ENCODE results near the gene INHBE.
"Not testable (repeated sequence)": the region's sequence is repeated elsewhere in the genome, so short reads cannot be mapped to it uniquely, and the experiment has no call there.

INHBE gene

GRCh38 chr12:57454566-57455373 is at the start of gene INHBE:
INHBE (plus strand) TSS chr12:57455307; CDS start chr12:57455537, 230 bp downstream.
- no peak for DNase-seq (ENCODE audit: low spot score)

- no peak for DNase-seq (ENCODE audit: low spot score)
These were observed 44.6 kb upstream of the INHBE start for GRCh38 chr12:57410534-57410933.

- DNase-seq (ENCODE audit: low spot score), result not testable (repeated sequence)
These were observed 40.9 kb upstream of the INHBE start for GRCh38 chr12:57414160-57414559.

GRCh38 chr12:57415088-57415487 is 40.0 kb upstream of the INHBE start:
- no peak for DNase-seq (ENCODE audit: low spot score)

DNA sequence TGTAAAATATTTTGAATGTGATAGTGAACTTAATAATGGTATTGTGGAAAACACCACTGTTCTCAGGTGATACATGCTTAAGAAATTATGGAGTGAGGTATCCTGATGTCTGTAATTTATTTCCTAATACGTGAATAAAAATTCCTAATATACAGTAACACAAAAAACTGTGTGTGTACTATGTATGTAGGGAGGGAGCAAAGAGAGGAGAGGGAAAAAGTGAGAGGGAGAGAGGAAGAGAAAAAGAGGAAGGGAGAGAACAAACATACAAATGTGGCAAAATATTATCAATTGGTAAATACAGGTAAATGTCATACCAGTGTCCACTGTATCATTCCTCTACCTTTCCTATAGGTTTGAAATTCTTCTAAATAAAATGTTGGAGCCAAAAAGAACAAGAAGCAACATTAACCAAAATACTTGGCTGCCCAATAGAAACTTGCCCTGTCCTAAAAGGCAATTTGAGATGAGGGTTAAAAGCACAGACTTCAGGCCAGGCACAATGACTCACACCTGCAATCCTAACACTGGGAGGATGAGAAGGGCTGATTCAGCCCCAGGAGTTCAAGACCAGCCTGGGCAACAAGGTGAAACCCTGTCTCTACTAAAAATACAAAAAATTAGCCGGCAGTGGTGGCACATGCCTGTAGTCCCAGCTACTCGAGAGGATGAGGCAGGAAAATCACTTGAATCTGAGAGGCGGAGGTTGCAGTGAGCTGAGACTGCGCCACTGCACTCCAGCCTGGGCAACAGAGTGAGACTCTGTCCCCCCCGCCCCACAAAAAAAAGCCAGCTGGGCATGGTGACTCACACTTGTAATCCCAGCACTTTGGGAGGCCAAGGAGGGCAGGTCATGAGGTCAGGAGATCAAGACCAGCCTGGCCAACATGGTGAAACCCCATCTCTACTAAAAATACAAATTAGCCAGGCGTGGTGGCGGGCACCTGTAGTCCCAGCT is 38.8 kb upstream of the INHBE start:
- DNase-seq (ENCODE audit: low spot score), result no peak

DNA sequence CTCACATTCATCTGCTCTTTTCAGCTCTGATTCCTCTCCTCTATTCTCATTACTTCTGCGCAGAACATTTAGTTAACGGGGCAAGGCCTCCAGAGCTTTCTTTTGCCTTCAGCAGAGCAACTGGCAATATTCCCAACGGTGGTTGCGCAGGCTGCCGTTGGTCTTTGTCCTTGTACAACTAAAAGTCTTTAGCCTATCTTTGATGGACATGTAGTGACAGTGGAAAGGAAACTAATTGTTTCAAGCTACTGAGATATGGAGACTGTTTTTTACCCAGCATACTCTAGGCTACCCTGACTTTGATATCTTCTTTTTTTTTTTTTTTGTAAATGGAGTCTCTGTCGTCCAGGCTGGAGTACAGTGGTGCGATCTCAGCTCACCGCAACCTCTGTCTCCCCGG is 36.9 kb upstream of the INHBE start:
- no peak for DNase-seq (ENCODE audit: low spot score)

DNA sequence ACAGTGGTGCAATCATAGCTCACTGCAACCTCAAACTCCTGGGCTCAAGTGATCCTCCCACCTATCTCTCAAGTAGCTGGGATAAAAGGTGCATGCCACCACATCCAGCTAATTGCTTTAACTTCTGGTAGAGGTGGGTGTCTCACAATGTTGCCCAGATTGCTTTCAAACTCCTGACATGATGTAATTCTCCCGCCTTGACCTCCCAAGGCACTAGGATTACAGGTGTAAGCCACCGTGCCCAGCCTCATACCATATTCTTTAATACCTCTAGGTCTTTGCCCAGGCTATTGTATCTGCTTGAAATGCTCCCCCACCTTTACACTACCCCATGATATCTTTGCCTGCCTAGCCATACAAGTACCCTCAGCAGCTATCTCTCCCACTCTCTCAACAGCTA is 35.6 kb upstream of the INHBE start:
- DNase-seq (ENCODE audit: low spot score), result no peak

GRCh38 chr12:57420482-57420881 is 34.6 kb upstream of the INHBE start:
- no peak for DNase-seq (ENCODE audit: low spot score)

DNA sequence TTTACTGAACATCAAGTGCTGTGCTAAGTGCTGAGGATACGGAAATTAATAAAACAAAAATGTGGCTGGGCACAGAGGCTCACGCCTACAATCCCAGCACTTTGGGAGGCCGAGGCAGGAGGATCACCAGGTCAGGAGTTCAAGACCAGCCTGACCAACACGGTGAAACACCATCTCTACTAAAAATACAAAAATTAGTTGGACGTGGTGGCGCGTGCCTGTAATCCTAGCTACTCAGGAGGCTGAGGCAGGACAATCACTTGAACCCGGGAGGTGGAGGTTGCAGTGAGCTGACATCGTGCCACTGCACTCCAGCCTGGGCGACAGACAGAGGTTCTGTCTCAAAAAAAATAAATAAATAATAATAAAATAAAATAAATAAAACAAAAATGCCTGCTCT is 28.2 kb upstream of the INHBE start:
- not testable (repeated sequence) for DNase-seq (ENCODE audit: low spot score)

GRCh38 chr12:57428965-57429364 is 26.1 kb upstream of the INHBE start:
- DNase-seq (ENCODE audit: low spot score), result no peak

DNA sequence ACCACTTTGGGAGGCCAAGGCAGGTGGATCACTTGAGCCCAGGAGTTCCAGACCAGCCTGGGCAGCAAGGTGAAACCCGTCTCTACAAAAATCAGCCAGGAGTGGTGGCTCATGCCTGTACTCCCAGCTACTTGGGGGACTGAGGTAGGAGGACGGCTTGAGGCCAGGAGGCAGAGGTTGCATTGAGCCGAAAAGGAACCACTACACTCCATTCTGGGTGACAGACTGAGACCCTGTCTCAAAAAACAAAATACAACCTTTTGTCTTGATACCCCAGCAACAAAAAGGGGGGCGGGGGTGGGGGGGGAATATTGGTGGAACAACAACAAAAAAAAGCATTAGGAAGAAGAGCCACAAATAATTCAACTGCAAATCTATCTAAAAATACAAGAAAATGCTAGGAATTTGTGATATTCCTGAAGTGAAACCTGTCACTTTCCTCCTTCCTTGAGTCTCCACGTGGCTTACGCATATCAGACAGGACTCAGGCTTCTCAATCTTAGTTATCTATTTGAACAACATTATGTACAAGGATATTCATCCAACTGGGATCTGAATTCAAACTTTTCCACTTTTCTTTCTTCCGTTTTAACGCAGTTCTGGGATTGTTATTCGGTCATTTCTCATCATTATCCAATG is 25.5 kb upstream of the INHBE start:
- DNase-seq (ENCODE audit: low spot score), result no peak

GRCh38 chr12:57430112-57430930 is 24.8 kb upstream of the INHBE start:
- peak; percentile 17 for DNase-seq (ENCODE audit: low spot score)

DNA sequence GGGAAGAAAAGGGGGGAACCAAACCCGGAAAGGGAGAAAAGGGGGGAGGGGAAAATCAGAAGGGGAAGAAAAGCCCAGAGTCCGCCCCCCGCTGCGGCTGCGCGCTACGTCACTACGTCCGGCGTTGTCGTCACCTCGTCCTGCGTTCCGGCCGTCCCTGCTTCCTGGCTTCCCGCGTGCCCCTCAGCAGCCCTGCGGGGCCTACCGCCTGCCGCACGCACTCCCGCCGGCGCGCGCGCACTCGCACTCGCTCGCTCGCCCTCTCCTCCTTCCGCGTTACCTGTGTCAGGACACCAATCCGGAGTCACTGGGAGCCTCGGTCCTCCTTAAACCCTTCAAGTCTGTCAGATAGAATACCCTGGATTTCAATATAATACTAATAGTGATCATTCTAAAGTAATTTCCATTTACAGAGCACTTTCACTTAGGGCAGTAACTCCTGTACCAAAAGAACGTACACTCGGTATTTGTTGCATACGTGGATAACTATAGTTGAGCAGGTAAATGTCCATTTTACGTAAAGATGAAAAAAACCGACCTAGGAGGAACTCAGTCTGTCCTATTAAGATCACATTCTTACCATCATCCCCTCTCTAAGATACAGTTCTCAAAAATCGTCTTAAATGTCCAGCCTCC is 24.1 kb upstream of the INHBE start, which contains the start of gene R3HDM2:
R3HDM2 (minus strand) TSS at position 113 of the 636 bp plus-strand sequence. CDS start 120,615 bp downstream, outside the sequence.
- peak; percentile 95 for DNase-seq (ENCODE audit: low spot score)

DNA sequence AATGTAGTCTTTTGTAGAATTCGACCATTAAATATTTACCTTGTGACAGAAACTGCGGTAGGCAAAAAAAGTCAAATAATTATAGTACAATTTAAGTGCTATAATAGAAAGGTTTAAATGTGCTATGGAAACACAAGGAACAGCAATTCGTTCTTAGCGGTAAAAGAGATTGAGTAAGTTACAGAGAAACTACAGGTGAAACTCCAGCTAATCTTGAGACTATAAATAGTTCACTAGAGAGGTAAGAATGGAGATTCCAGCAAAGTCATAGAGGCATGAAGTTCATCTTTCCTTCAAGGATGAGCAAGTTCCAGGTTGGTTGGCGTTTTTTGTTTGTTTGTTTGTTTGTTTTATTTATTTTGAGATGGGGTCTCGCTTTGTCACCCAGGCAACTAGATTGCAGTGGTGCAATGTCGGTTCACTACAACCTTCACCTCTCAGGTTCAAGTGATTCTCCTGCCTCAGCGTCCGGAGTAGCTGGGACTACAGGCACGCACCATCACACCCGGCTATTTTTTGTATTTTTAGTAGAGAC is 23.4 kb upstream of the INHBE start:
- DNase-seq (ENCODE audit: low spot score), result no peak

DNA sequence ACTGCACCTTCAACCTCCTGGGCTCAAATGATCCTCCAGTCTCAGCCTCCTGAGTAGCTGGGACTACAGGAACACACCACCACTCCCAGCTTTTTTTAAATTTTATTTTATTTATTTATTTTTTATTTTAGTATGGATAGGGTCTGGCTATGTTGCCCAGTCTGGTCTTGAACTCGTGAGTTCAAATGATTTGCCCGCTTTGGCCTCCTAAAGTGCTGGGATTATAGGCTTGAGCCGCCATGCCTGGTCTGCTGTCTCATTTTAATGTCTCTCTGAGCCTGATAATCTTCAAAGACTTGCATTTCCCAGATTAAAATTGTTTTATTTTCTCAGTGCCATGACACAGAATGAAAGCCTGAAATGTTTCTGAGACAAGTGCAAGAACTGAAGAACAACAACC is 21.7 kb upstream of the INHBE start:
- no peak for DNase-seq (ENCODE audit: low spot score)

DNA sequence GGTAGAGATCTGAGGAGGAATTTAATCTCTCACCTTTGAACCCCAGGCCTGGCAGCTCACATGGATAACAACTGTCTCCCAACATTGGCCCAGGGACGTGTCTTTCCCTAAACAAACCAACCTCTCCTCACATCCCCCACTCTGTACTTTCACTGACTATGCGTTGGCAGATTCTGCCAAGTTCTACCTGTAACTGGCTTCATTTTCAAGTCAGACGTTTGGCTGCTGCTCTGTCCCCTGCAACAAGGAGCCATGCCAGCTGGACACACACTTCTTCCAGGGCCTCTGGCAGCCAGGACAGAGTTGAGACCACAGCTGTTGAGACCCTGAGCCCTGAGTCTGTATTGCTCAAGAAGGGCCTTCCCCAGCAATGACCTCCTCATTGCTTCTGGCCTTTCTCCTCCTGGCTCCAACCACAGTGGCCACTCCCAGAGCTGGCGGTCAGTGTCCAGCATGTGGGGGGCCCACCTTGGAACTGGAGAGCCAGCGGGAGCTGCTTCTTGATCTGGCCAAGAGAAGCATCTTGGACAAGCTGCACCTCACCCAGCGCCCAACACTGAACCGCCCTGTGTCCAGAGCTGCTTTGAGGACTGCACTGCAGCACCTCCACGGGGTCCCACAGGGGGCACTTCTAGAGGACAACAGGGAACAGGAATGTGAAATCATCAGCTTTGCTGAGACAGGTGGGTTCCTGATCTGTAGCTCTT is 20.4 kb upstream of the INHBE start, which contains the start of gene INHBC:
INHBC (plus strand) TSS at position 268 of the 707 bp plus-strand sequence; CDS start at position 371, 103 bp downstream.
- no peak for DNase-seq (ENCODE audit: low spot score)

DNA sequence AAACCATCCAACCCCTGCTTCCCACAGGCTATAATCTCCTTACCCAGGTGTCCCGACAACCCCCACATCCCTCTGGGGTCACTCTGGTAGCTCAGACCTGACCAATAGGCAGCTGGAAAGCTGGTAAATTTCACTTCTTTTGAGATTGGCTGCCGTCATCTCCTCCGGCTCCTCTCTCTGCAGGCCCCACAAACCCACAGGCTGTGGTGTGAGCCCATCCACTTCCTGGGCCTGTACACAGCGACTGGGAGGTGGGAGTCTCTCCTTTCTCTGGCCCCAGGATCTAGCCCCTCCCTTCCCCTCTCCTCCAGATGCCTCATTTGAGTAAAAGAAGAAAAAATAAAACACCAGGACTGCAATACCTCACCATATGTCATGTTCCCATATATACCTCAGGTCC is 19.8 kb upstream of the INHBE start:
- no peak for DNase-seq (ENCODE audit: low spot score)

DNA sequence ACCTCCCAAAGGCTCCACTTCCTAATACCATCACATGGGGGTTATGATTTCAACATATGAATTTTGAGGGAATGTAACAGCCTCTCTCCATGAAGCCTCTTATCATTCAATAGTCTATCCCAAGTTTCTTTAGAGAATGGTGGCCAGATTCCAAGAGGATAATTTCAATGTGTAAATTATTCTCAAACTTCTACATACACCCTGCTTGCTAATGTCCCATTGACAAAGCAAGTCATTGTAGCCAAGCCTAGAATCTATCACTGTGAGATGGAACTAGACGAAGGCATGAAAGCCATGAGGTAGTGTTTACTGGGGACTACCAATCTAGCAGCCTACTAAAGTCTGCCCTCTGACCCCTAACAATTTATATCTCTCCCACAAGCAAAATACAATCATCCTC is 16.7 kb upstream of the INHBE start:
- no peak for DNase-seq (ENCODE audit: low spot score)

- no peak for DNase-seq (ENCODE audit: low spot score)
These were observed 15.3 kb upstream of the INHBE start for GRCh38 chr12:57439762-57440266.

- not testable (repeated sequence) for DNase-seq (ENCODE audit: low spot score)
These were observed 13.7 kb upstream of the INHBE start for GRCh38 chr12:57441393-57441792.
